ENCODE data around the gene CD1E. TPM values are rescaled to one million over a fixed set of nuclear protein-coding genes. Genes with fewer than 3 reads are reported as not detected.

The CD1E gene
- total RNA-seq, 1 experiment from 2014 or later: not detected

GRCh38 chr1:158330391-158331105 lies 23.1 kb upstream of the CD1E start:
- Mint-ChIP-seq H3K36me3 (no peaks in the 10 kb centered on the region), H3K9me3 (no peaks in the 10 kb centered on the region), H3K4me1 (no peaks in the 10 kb centered on the region), H3K27ac (no peak overlapping the region), H3K4me3 (no peak overlapping the region), H3K27me3 (ENCODE audit: low read depth) (no peaks in the 10 kb centered on the region)
- TF ChIP-seq ATF6 (CRISPR knock-in tag; IDR thresholded peaks at IDR 0.05) (no peak), AFF4 (CRISPR knock-in tag; IDR thresholded peaks at IDR 0.05; ENCODE audit: borderline replicate concordance) (no peak)
- ChIA-PET CTCF (interaction anchor here (0.6 to 2.0 kb wide), 15 partner anchors 10 to 786 kb away, joined by 3 to 48 read pairs (median 5); no protein-coding TSS in a partner anchor), POLR2A (no interaction called here)
- ATAC-seq (no peak), DNase-seq (ENCODE audit: low spot score) (no peak)

- H3K4me3 Mint-ChIP-seq: no peak overlapping the region
- H3K27me3 Mint-ChIP-seq (ENCODE audit: low read depth): no peaks in the 10 kb centered on the region
- ChIA-PET POLR2A (no interaction called here), CTCF (interaction anchor here (1.4 kb wide), 1 partner anchor 127 kb away, joined by 5 read pairs; no protein-coding TSS in a partner anchor)
- DNase-seq (ENCODE audit: low spot score) (no peak), ATAC-seq (no peak)
- no peaks in the 10 kb centered on the region for H3K36me3 Mint-ChIP-seq
- no peaks in the 10 kb centered on the region for H3K9me3 Mint-ChIP-seq
- no peak overlapping the region for H3K27ac Mint-ChIP-seq
- no peaks in the 10 kb centered on the region for H3K4me1 Mint-ChIP-seq
- TF ChIP-seq ERG (CRISPR knock-in tag; IDR thresholded peaks at IDR 0.05): no peak
- TF ChIP-seq CREB1 (CRISPR knock-in tag; IDR thresholded peaks at IDR 0.05): no peak
- no peak for TF ChIP-seq ZNF416 (CRISPR knock-in tag; IDR thresholded peaks at IDR 0.05)
- TF ChIP-seq CTCF (IDR thresholded peaks at IDR 0.05): no peak
- TF ChIP-seq STAT6 (CRISPR knock-in tag; conservative IDR thresholded peaks at IDR 0.05; ENCODE audit: low read depth): no peak
These were observed 22.6 kb upstream of the CD1E start for GRCh38 chr1:158331106-158331425.

- Mint-ChIP-seq H3K36me3 (no peaks in the 10 kb centered on the region), H3K9me3 (no peaks in the 10 kb centered on the region), H3K27me3 (ENCODE audit: low read depth) (no peaks in the 10 kb centered on the region), H3K27ac (no peak within 1 kb of the TSS), H3K4me3 (no peak within 1 kb of the TSS), H3K4me1 (no peaks in the 10 kb centered on the region)
- DNase-seq (ENCODE audit: low spot score): no peak
- ChIA-PET POLR2A (no interaction called here), CTCF (interaction anchor here (1.4 kb wide), 1 partner anchor 128 kb away, joined by 5 read pairs; no protein-coding TSS in a partner anchor)
- TF ChIP-seq FOXK1 (CRISPR knock-in tag; IDR thresholded peaks at IDR 0.05): no peak
- no peak for TF ChIP-seq JUN (CRISPR knock-in tag; IDR thresholded peaks at IDR 0.05)
- TF ChIP-seq NFYB (CRISPR knock-in tag; conservative IDR thresholded peaks at IDR 0.05; ENCODE audit: low read depth): no peak
- no peak for TF ChIP-seq GRHL2 (CRISPR knock-in tag; IDR thresholded peaks at IDR 0.05; ENCODE audit: insufficient replicate concordance, severe bottlenecking)
- TF ChIP-seq ZNF121 (CRISPR knock-in tag; IDR thresholded peaks at IDR 0.05): no peak
- TF ChIP-seq NFE2L1 (CRISPR knock-in tag; IDR thresholded peaks at IDR 0.05): no peak
- no peak for ATAC-seq
These were observed 22.1 kb upstream of the CD1E start, which contains the start of gene CD1B for GRCh38 chr1:158331481-158332150. Gene CD1B, minus strand, starts transcription at chr1:158331531. Its CDS starts 108 bp downstream, at chr1:158331423.
